ENCODE results near the gene CDH5.
"Not testable (repeated sequence)": the region's sequence is repeated elsewhere in the genome, so short reads cannot be mapped to it uniquely, and the experiment has no call there.

Gene CDH5

DNA sequence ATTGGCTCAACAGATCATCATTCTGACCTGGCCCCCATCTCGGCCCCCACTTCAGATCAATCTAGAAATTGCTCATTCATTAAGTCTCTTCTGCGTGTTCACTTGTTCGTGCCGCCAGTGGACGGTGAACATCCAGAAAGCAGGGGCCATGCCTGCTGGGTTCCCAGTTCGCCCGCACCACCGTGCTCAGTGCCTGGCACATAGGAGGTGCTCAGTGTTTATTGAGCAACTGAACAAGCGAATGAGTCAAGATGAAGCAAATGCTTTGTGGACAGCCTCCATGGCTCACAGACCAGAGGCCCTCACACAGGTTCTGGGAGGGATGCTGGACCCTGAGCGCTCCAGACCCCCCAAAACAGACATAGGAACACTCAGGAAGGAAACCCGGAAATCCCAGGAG is 74.5 kb downstream of the CDH5 start:
- DNase-seq = no peak

DNA sequence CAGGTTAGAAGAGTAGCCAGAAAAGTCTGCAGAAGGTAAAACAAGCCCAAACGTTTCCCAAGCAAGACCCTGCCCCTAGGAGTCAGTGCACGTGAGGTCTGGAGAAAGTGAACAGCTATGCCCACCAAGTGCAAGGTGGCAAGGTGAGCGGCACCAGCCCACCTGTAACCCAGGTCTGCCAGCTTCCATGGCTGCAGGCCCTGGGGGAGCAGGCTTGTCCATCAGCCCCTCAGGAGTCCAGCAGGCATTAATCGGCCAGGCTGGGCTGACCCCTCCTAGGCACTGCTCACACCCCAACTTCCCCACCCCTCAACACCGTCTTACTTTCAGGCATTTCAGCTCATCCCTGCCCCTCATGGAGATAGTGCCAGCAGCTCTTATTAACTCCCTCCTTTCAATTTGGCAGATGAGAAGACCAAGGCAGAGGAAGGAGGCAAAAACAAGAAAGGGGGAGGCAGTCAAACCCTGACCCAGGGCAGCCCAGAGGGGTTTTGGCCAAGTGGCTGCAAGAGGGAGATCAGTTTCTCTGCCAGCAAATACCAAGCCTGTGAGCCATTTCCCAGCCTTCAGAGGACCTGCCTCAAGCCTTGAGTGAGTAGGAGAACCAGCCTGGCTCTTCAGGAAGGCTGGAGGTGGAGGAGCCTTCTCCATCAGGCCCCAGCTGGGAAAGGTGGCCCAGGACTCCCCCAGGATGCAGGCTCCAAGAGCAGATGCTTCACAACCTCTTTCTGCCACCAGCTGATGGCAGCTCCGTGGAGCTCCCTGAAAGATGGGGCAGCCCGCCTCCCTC is 75.3 kb downstream of the CDH5 start:
- DNase-seq = no peak

DNA sequence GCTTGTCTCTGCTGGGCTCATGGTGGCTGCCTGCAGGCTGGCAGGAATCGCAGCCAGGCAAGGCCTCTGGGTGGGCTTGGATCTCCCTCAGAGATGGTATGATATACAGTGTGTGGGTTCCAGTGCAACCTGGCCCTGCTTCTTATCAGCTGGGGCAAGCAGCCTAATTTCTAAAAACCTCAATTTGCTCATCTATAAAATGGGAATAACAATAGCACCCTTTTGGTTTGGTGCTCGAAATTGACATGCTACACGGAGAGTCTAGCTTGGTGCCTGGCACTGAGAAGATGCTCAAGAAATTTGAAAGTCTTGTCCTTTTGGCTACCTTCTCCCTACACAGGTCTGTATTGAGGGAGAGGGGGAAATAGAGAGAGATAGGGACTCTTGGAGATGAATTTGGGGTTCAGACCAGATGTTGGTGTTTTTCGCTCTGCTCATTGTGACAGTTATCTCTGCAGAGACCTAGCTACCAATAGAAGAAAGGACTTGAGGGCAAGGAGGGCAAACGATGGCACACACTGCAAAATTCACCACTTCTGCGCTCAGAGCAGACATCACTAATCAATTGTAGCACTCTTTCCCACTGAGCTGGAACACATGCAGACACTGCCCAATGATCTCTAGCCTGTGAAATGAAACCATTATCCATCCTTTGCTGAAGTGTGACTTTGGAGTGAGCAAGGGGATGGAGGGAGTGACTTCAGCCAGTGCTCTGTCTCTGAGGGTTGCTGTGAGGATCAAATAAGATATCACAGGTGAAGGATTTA is 76.2 kb downstream of the CDH5 start:
- no peak for DNase-seq

DNA sequence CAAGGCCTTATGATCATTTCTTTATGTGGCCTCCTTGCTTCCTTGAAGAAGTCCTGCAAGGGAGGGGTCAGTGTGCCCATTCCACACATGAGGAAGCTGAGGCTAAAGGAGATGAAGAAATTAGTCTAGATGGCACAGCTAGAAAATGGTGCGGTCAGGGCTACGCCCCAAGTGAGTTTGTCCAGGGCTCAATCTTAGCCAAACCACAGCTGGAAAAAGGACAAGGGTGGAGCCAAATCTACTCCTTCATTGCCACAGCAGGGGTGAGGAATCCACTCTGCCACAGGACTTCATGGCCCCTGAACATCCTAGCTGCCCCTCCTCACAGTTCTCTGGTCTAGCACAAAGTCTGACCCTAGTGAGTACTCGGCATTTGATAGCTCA is 76.8 kb downstream of the CDH5 start:
- no peak for DNase-seq

DNA sequence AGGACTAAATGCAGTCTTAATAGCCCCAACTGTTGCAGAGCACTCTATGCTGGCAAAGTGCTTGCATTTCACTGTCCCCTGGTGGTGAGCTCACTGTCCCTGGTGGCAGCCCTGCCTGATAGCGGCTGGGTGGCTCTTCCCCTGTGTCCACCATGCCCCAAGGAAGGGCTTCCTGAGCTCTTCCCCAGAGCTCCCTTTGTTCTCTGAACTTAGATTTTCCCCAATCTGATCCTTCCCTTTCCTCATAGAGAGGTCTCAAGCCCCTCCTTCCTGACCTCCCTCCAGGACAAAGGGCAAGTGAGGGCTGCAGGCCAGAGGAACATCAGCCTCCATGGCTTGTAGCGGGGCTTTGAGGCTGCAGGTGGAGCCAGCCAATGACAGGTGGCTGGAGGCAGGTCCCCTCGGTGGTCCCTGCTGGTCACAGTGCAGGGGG is 77.6 kb downstream of the CDH5 start:
- no peak for DNase-seq

DNA sequence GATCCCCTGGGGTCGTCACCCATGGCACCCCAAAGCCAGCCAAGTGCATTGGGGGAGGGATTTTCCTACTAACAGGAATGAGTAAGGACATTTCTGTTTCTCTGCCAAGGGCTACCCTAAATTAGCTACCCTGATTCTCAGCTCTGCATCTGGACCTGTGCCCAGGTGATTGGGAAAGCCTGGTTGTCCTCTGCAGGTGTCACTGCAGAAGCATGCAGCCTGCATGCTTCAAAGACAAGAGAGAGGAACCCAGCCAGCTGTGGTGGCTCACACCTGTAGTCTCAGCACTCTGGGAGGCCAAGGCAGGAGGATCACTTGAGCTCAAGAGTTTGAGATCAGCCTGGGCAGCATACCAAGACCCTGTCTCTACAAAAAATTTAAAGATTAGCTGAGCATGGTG is 80.2 kb downstream of the CDH5 start:
- no peak for DNase-seq

DNA sequence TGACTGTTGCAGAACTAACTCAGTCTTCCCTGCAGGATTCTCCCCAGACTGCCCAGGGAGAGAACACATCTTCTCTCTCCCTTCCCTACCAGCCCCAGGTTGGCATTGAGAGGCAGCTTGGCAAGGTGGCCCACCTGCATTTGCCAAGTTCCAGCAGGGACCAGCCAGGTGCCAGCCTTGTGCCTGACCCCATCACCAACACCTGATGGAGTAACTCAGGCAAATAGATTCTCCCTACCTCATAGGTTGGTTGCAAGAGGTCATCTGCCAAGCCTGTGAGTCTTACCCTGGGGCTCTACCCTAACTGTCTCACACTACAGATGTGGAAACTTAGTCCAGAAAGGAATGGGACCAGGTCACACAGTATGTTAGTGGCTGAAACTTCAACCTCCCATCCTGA is 81.0 kb downstream of the CDH5 start:
- DNase-seq = no peak

GRCh38 chr16:66451548-66451947 is 85.1 kb downstream of the CDH5 start:
- no peak for DNase-seq

- not testable (repeated sequence) for DNase-seq
Measured at GRCh38 chr16:66453230-66453629, 86.7 kb downstream of the CDH5 start.

All from stimulated activated CD4-positive, alpha-beta T cell treated with anti-CD3 and anti-CD28 coated beads, Interleukin-4, amount 100 ng/mL, for 24 hours (primary cell).